Posterior vena cava (tissue), 2 donors: ENCODE measurements around the gene LBHD1. TPM values are rescaled to one million over a fixed set of nuclear protein-coding genes. Genes with fewer than 3 reads are reported as not detected.
"Not testable (repeated sequence)": the region's sequence is repeated elsewhere in the genome, so short reads cannot be mapped to it uniquely, and the experiment has no call there.

Experiments used
- DNase-seq: peaks from one replicate; pipeline ENCODE4 v3.0.0-alpha.2; 2020; ENCODE audit warnings: low spot score
- intact Hi-C, 2 donors: fragments of 100-400 bp; cut with DNase I; formaldehyde crosslinking; loops; one replicate each; pipeline versions ENCODE4 v1.14.1 to v1.14.2; 2022 to 2023
- long read RNA-seq, 2 donors: library from polyadenylated mRNA; unstranded; transcript quantifications; one replicate each; pipeline ENCODE4 v2.0.0, GENCODE V29; 2020 to 2021
- total RNA-seq, 2 donors: library from RNA; stranded (reverse); fragmentation: NEBNext Ultra II Directional; extraction: Animal tissue kit (Norgen Biotek cat#: 25700); gene quantifications; one replicate each; pipeline ENCODE4 v1.2.1, GENCODE V29; 2021
- donor health status: DM: yes; HTN: yes; CAD: no.
- donor health status: DM: yes; HTN: yes; CAD: no.

The LBHD1 gene
- 1 to 10 TPM; 3.7 to 5.1 TPM for total RNA-seq
- long read RNA-seq, donor 1 = 0 reads
- long read RNA-seq, donor 2, partial matches to known transcripts = 1 of 3 reads
- long read RNA-seq, donor 2, other reads (novel, unspliced or antisense) = 1 of 3 reads

DNA sequence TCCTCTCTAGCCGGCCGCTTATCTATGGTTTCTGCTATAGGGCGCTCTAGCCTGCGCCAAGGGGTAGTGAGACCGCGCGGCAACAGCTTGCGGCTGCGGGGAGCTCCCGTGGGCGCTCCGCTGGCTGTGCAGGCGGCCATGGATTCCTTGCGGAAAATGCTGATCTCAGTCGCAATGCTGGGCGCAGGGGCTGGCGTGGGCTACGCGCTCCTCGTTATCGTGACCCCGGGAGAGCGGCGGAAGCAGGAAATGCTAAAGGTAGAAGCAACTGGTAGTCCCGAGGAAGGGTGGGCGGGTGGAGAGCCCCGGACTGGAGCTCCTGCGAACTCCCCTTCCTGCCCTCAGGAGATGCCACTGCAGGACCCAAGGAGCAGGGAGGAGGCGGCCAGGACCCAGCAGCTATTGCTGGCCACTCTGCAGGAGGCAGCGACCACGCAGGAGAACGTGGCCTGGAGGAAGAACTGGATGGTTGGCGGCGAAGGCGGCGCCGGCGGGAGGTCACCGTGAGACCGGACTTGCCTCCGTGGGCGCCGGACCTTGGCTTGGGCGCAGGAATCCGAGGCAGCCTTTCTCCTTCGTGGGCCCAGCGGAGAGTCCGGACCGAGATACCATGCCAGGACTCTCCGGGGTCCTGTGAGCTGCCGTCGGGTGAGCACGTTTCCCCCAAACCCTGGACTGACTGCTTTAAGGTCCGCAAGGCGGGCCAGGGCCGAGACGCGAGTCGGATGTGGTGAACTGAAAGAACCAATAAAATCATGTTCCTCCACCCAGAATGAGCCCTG, at the start of gene LBHD1, which contains the start of gene UQCC3:
Gene LBHD1, minus strand, starts transcription at position 660 of the 782 bp plus-strand sequence. CDS start 2,236 bp downstream, outside the sequence.
Gene UQCC3, plus strand, starts transcription at position 66 of the 782 bp plus-strand sequence. Its CDS starts 73 bp downstream, at position 139.
- intact Hi-C loops = no loop called here
- DNase-seq = peak; percentile 90

DNA sequence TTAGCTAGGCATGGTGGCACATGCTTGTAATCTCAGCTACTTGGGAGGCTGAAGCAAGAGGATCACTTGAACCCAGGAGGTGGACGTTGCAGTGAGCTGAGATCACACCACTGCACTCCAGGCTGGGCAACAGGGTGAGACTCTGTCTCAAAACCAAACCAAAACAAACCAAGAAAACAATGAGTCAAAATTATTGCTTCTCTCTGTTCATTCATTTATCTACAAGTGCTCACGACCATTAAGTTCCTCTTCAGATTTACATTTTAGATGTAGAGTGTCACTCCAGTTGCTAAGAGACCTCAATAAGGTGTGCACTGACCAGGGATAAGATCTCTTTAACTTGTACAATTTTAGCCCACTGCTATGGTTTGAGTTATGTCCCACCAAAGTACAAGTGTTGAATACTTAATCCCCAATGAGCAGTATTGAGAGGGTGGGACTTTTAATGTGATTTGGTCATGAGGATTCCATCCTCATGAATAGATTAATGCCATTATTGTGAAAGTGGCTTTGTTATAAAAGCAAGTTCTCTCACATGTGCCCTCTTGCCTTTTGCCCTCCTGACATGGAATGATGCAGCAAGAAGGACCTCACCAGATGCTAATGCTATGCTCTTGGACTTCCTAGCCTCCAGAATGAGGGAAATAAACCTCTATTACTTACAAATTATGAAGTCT, 47.4 kb upstream of the LBHD1 start:
- DNase-seq = no peak

DNA sequence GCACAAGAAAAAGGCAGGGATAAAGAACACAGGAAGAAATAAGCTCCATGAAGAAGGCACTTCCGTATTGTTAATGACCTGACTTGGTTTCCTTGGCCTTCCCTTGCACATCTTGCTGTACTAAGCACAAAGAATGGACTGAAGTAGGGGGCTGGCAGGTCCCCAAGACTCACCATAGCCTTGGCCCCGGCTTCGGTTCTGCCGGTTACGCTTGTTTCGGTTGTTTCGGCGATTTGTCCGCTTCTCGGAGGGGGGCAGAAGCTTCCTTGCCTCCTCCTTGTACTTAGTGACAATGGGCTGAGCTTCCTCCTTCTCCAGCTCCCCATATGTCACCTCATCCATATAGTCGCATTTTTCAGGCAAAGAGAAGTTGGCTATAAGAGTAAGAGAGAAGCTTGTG, 44.7 kb upstream of the LBHD1 start:
- intact Hi-C loops = no loop called here
- no peak for DNase-seq

More for the DNA sequence above, 47.4 kb upstream of the LBHD1 start:
- intact Hi-C loops = no loop called here

DNA sequence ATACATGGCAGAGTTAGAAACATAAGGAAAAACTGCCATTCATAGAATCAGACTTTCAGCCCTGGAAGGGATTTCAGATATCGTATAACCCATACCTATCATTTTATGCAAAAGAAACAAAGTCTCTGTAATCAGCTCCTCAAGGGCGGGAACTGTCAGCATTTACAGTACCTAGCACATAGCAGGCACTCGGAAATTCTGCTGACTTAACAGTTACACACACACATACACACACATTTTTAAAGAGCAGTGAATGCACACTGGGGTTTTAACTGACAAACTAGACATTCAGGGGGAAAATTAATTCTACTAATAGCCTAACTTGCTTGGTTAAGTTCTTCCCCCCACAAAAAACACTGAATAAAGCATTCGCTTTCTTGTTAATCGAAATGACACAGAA, 44.1 kb upstream of the LBHD1 start:
- intact Hi-C loops = no loop called here
- no peak for DNase-seq

DNA sequence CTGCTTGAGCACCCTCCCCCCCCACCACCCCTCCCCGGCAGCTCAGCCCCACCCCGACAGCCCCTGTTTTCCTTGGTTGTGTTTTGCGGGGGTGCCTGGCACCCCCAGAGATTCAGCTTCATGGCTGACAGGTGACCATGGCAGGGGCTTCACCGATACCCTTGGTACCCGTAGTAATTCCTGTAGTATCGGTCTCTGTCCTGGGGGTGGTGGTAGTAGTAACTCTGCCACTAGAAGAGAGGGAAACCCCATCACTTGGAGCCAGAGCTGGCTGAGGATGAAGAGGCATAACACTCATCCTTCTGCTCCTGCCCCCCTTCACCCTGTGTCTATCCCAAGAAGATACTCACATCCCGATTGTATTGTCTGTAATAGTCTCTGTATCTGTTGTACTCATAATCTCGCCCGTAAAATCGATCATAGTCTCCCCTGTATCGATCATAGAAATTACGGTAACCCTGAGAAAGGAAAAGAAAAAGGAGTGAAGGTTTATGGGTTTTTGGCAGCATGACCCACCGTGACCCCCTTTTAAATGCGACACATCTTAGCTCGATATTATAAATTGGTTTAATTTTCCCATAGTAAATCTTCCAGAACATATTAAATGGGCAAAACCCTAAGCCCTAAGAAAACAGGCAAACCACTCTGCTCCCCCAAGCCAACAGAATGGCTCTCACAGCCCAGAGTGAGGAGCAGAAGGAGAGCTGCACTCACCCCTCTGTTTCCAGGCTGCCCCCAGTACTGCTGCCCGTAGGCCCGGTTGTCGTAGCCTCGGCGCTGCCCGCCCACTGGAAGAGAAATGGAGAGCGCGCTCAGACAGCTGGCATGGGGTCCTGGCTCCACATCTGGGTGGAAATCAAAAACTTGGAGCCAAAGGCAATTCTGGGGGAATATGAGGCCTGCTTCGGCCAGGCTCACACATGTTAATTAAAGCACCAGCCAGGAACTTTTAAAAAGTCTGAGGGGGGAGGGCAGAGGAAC, 43.4 kb upstream of the LBHD1 start:
- intact Hi-C loops = loop anchor here in 1 of 2 donors (1.0 kb wide), 1 partner anchor 47 kb away; no protein-coding TSS in a partner anchor
- no peak for DNase-seq

DNA sequence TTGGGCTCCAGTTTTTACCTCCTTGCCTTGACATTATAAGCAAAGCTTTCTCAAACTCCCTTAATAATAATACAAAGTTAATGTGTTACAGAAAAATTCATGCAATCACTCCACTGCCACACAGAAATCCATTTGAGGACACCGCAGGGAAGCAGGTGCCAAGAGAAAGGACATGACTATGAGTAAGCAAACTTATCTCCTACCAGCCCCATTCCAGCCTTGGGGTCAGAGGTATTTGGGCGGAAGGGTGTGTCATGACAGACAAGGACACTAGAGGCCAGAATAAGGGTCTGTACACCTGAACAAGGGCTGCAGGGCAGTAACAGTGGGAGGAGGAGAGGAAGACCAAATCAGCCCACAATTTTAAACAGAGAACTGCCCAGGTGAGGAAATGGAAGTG, 41.3 kb upstream of the LBHD1 start:
- no peak for DNase-seq
- intact Hi-C loops = no loop called here

DNA sequence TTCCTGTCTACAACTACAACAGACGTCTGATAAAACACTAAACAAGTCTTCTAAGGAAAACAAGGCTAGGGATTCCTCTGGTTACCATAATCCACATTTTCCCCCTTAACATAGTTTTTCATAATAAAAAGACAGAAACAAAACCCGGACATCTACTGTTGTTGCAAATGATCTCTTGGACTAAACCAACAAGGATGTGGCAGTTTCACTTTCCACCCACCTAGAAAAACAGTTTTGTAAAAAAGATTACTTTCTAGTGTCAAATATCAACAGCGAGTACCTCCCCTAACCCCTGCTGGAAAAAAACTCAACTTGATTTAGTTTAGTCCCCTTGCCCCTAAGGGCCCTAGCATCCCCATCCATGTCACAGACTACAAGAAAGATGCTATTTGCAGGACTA, 40.8 kb upstream of the LBHD1 start:
- intact Hi-C loops = no loop called here
- DNase-seq = no peak

DNA sequence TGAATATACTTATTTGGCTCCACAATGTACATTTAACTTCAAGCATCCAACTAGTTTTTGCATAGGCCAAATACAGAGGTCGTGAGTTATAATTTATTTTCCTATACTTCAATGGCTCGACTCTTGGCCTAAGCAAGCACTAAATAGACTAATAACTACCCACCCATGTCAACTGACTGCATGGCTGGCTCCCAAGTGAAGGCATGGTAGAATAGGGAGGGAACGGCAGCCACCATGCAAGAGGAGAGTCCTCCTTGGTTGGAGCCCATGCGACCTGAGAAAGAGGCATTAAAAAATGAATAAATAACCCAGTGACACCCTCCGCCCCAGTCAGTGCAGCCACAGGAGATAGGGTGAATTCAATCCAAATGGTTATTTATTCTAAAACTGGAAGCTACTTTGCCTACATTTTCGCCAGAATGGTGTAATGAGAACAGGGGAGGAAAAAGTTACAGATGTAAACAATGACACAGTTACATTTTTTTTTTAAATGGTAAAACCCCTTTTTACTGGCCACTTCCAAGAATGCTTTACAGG, 40.3 kb upstream of the LBHD1 start:
- intact Hi-C loops = no loop called here
- DNase-seq = no peak

DNA sequence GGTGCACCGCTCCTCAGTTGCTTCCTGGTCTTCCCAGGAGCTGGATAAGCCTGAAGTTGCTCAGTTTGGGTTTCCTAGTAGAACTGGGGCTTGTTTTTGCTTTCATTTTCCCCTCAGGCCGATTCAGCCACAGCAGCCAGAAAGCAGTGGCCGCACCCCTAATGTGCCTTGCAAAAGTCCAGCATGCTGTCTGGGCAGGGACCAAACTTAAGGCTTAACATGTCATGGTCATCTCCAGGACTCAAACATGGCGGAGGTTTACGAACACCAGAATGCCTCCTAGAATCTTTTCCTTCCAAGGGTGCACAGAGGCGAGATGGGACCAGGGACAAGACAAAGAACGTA, 37.9 kb upstream of the LBHD1 start:
- intact Hi-C loops = no loop called here
- no peak for DNase-seq

DNA sequence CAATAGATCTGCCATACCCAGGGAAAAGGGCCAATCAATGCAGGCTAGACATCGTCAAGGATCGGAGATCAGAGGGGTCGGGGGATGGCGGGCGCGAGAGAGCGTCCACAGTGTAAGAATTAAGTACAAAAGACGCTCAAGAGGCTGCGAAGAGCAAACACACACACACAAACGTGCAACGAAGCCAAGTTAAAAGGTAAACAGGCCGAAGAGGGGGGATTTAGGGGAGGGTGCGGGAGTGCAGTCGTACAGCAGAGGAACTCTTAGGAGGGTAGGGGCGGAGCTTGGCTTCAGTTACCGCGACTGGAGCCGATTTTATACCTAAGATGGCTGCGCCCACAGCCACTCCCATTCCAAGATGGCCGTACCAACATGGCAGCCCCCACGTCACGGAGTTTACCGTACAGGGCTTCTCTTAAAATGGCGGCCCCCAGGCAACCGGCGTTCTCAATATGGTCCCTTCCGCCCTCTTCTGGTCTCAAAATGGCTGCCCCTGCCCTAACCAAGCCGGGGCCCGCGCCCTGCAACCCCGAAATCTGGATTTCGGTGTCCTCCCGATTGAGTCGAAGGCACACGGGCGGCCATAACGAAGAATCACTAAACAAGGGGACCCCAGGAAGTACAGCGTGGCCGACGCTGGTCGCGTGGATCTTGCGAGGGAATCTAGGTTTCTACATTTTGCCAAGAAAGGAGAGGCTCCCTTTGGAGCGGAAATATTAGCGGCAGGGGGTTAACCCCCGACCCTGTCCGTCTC, 37.4 kb upstream of the LBHD1 start:
- intact Hi-C loops = no loop called here
- peak; percentile 99 for DNase-seq

DNA sequence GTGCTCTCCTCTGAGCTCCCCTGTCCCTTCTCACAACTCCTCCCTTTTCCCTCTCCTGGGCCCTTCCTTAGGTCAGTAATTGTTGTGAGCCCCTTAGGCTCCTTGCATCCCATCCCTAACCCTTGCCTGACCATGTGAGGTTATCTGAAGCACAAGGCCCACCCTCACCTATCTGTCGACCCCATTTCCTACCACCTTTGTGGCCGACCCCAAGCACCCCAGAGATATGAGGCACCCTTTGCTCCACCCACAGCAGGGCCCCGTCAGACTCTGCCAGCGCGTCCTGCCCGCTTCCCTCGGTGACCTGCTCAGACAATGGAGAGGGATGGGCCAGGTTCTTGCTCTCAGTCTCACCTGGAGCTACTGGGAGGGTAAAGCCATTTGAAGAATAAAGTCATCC, 36.7 kb upstream of the LBHD1 start:
- intact Hi-C loops = no loop called here
- no peak for DNase-seq

DNA sequence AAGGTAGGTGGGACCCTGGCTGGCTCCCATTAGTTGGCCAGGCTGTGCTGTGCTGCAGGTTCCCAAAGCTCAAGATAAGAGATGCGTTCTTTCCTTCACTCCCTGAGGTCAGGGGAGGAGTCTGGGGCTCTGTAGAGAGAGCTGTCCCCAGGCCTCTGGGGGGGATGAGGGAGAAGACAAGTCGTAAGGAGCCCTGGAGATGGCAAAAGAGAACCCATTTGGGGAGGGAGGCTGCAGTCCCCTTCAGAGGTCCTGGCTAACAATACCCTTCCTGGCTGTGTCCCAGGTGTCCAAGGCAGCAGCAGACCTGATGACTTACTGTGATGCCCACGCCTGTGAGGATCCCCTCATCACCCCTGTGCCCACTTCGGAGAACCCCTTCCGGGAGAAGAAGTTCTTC, 36.3 kb upstream of the LBHD1 start:
- no peak for DNase-seq

DNA sequence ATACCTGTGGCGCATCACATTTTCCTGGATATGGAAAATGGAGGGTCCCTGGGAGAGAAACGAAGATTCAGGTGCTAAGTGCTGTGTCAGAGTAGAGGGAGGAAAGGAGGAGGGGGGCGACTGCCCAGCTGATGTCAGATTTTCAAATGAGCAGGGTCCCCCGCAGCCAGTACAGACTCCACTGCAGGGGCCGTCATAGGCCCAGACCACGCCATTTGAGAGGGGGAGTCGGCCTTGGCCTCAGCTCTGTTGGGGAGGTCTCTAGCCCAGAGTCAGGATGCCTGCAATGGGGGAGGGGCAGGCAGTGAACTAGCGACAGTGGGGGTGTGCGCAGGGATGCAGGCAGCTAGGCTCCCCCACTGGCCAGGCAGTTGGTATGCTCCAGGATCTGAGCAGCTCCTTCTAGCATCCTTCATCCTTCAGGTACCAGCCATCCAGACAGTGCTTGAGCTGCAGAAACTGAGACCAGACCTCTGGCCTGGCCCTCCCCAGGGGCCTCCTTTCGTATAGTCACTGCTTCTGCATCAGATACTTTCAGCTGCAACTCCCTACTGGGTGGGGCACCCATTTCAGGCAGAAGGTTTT, 35.3 kb upstream of the LBHD1 start, which contains the start of the genes BSCL2 and GNG3:
Gene BSCL2, minus strand, starts transcription at position 148 of the 585 bp plus-strand sequence. CDS start 229 bp downstream, outside the sequence.
Gene GNG3, plus strand, starts transcription at position 400 of the 585 bp plus-strand sequence. CDS start 620 bp downstream, outside the sequence.
- no peak for DNase-seq

More for the DNA sequence above, 36.3 kb upstream of the LBHD1 start:
- intact Hi-C loops = no loop called here

DNA sequence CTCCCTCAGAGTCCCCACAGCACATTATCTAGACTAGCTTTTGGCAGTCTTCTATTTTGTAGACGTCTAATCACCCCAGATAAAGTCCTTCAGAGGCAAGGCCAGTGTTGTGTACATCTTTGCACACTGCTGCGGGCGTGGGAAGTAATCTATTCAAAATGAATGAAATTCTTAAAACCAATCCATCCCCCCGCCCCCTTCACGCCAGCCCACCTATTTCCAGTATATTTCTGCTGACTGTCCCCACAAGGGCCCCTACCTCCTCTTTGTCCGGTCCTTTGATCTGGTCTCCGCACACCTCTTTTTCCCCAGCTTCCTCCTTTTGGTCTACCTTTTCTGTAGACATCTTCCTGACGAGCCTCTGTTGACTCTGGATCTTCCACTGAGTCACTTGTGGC, 34.8 kb upstream of the LBHD1 start:
- intact Hi-C loops = no loop called here
- no peak for DNase-seq

More for the DNA sequence above, 35.3 kb upstream of the LBHD1 start, which contains the start of the genes BSCL2 and GNG3:
- intact Hi-C loops = no loop called here

DNA sequence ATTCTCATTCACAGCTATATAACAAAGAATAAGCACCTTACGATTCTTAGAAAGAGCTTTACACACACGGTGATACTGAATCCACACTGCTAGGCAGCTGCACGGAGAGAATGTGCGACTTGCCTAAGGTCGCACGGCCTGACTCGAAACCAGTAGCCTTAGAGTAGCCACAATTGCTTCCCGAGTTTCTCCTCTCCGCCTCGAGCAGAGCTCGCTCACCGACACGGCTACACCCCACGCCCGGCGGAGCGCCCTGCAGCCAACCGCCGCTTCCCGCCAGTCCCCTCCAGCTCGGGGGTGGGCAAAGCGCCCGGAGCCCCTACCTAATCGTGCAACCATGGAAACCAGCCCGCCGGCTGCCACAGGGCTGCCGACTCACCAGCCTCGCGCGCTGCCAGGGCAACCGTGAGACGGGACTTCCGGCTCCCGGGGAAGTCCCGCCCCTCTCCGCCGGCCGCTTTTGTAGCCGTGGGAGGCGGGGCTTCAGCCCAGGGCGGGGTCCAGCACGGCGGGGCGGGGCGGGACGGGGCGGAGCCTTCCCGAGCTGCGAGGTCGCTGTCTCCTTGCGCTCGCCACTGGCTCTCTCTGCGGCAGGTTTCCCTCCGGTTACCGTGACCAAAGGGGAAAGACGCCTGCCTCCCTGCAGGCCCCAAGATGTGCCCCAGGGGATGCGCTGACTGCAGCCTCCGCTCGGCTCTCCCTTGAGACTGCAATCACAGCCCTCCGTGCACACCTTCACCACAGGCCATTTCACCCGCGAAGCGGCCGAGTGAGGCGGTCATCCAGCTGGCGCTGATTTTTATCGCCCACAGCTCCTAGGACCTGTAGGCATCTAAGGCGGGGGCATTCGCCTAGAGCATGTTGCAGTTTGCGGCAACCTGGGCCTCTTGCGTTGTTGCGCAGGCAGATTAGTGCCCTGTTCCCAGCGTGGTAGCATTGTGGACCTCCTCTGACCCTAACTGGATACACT, 34.1 kb upstream of the LBHD1 start:
- intact Hi-C loops = no loop called here
- DNase-seq = peak; percentile 99

DNA sequence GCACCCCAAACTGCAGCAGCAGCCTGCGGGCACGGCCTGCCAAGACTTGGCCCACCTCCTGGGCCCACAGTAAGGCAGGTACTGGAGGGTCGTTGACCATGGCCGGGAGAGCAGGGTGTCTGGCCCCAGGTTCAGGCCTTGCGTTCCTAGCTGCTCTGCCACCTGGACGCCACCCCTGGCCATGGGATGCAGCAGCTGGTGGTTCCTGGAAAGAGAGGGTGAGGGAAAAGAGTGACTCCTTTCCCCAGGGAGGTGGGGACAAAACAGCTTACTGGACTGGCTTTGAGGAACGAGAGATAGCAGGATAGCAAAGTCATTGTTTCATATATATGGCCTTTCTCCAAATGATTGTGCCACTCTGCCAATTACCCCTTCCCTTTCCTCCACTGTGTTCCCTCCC, 33.3 kb upstream of the LBHD1 start:
- intact Hi-C loops = no loop called here
- no peak for DNase-seq

DNA sequence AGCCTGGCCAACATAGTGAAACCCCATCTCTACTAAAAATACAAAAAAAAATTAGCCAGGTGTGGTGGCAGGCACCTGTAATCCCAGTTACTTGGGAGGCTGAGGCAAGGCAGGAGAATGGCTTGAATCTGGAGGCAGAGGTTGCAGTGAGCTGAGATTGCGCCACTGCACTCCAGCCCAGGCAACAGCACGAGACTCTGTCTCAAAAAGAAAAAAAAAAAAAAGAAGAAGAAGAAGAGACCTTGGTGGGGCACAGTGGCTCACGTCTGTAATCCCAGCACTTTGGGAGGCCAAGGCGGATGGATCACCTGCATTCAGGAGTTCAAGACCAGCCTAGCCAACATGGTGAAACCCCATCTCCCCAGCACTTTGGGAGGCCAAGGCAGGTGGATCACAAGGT, 31.9 kb upstream of the LBHD1 start:
- DNase-seq, intact Hi-C loops: not testable (repeated sequence)
